Measurements from ENCODE around the gene SHISA4.
A peak's percentile ranks its signal among the peaks of the same experiment; 100 is the strongest.

The SHISA4 gene

GRCh38 chr1:201882665-201883132 is 6.0 kb upstream of the SHISA4 start:
- peak; percentile 1 for DNase-seq

GRCh38 chr1:201883266-201883665 is 5.4 kb upstream of the SHISA4 start:
- no peak for DNase-seq

DNA sequence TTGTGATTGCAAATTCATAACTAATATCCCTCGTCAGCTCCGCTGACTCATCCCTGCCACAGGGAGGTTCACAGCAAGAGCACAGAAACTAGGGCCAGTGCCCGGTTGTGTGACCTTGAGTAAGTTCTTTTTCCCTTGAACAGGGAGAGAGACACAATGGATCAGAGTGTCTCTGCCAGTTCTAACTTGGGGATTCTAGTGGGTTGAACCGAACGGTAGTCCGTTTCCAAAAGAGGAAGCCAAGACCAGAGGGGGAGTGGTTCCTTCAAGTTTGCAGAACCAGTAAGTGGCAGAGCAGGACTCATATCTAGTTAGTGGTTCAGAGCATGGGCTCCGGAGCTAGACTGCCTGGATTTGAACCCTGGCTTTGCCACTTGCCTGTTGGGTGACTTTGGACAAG is 4.9 kb upstream of the SHISA4 start:
- DNase-seq, result peak; percentile 33

DNA sequence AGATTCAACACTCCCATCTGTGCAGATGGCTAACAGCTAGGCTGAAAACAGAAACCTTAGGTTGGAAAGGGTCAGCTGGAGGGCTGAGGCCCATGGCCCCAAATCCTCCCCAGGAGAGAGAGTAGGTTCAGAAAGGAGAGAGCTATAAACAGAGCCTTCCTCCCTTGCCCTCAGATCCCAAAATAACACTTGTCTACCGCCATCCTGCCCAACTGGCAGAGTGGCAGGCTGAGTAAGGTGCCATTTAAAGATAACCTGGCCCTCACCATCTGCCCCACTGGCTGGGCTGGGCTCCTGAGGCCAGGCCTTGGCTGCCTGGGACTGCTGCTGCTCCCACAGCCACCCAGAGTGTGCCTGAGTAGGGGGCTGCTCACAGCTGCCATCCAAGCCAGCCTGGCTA is 4.3 kb upstream of the SHISA4 start:
- DNase-seq, result no peak

DNA sequence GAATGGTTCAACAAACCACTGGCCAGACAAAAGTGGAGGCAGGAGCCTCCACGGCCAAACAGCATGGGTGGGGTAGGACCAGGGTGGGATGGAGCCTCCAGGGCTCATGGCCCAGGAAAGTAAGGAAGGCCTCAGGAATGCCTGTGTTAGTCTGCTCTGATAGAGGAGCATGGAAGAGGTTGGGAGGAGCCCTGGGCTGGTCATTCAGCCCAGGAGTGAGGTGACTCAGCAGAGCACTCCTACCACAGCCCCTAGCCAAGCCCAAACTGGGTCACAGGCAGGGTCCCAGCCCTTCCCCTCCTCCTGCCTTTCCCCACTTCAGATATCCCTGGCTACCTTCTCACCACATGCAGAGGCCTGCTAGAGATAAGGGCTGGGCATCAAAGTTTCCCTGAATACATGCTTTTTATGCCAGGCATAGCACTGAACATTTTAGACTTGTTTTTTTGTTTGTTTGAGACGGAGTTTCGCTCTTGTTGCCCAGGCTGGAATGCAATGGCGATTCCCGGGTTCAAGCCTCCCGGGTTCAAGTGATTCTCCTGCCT is 3.1 kb upstream of the SHISA4 start:
- no peak for DNase-seq

GRCh38 chr1:201886103-201886885 is 2.4 kb upstream of the SHISA4 start:
- no peak for DNase-seq

- no peak for DNase-seq
Observed at GRCh38 chr1:201887116-201887866, 1.4 kb upstream of the SHISA4 start.

GRCh38 chr1:201889090-201889968 is 631 bp downstream of the SHISA4 start:
- DNase-seq, result no peak

DNA sequence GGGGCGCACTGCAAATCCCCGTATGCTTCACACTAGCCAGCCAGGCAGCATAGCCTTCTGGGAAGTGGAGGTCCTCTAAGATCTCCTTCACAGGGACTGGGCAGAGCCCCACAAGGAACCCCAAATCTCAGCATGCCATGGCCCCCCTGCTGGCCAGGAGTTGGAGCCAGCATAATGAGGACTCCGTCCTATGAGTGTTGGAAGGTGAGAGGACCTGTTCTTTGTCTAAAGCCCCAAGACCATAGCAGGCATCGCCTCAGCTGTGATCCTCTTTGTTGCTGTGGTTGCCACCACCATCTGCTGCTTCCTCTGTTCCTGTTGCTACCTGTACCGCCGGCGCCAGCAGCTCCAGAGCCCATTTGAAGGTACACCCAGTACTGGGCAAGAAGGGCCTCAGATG is 1.5 kb downstream of the SHISA4 start:
- no peak for DNase-seq

- no peak for DNase-seq
Observed at GRCh38 chr1:201890806-201891450, 2.2 kb downstream of the SHISA4 start.

GRCh38 chr1:201891451-201892045 is 2.9 kb downstream of the SHISA4 start:
- DNase-seq, result no peak

DNA sequence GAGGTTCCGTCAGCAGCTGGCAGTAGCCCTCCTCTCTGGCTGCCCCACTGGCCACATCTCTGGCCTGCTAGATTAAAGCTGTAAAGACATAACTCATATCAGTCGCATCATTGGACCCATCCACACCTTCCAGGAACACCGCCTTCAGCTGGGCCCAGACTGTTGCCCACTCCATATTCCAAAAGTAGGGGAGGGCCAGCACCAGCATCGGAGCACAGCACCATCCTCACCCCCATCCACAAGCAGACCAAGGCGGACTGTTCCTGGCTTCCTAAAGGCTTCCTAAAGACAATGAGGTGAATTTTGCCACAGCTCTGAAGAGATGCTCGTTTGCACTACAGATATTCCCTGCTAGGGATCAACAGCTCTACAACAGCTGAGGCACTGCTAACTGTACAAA is 3.5 kb downstream of the SHISA4 start:
- no peak for DNase-seq

- no peak for DNase-seq
Observed at GRCh38 chr1:201893431-201893830, 4.7 kb downstream of the SHISA4 start.

GRCh38 chr1:201894343-201895119 is 5.8 kb downstream of the SHISA4 start:
- no peak for DNase-seq

DNA sequence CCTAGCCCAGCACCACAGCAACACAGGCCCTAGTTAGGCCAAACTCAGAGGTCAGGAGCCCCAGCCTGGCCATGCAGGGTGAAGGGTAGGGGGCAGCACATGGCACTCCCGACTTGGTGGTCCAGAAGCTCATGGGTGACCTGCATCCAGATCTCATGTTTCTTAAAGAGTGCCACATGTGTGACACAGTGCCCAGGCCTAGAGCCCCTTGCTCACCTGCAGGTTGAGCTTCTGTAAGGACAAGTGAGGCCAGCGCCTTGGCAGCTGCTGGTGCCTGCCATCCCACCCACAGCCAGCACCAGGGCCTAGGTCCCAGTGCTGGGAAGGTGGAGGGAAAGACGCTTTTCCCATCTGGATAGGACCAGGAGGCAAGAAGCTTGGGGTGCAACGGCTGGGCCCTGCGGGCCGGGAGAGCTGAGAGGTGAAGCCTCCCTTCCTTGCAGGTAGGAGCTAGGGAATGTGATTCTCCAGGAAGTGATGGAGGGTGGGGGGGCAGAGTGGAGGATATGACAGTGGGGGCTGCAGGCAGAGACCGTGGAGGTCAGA is 6.5 kb downstream of the SHISA4 start:
- DNase-seq, result no peak

GRCh38 chr1:201895913-201896807 is 7.5 kb downstream of the SHISA4 start:
- DNase-seq, result peak; percentile 90

DNA sequence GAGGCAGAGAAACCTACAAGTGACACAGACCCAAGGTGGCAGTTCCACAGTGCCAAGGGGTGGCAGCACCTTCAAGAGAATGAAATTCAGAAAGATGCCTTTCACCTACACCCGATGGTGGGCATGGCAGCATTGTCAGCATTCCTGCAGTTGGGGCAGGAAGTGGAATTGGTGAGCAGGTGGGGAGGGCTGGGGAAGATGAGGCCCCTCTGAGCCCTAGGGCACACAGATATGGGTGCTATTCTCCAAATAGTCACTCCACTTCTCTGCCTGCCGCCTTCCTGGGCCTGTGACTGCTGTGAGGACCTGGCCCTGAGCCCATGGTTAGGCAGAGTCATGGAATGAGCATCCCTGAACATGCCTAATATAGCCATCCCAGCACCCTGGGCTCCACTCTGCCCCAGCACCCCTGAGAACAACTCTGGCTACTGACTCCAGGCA is 8.3 kb downstream of the SHISA4 start:
- no peak for DNase-seq

GRCh38 chr1:201898240-201898894 is 9.7 kb downstream of the SHISA4 start:
- no peak for DNase-seq

DNA sequence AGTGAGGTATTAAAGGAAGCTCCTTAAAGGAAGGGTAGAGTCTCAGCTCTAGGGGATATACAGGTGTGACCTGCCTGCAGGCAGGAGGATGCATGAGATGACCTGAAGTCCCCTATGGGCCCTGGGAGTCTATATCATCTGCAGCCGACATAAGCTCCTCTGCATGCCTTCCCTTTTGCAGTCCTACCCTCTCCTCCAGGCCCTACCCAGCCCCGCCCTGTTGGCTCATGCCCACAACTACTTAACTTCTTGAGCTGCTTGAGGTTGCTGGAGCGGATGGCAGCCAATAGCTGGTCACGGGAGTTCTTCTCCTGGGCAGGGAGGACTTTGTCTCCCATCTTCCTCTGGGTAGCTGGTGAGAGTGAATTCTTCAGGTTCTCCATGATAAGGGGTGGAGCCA is 10.3 kb downstream of the SHISA4 start:
- DNase-seq, result no peak

Measured in activated CD4-positive, alpha-beta T cell treated with anti-CD3 and anti-CD28 coated beads, Interleukin-2, amount 50 U/mL, for 16 hours (primary cell).